Epithelial cell of esophagus (primary cell): ENCODE measurements around the gene OR4D5.

ENCODE experiments used
- DNase-seq: peaks from one replicate; pipeline ENCODE4 v3.0.0; 2010; ENCODE audit warnings: low read depth
- H3K4me3 ChIP-seq: 2 replicates; pipeline ENCODE4 v1.5.1; 2011; ENCODE audit warnings: mild to moderate bottlenecking, low read length, control low read depth
- TF ChIP-seq, protein P1 (sequence below): IDR thresholded peaks from 2 replicates; pipeline ENCODE4 v1.5.1; 2011; ENCODE audit warnings: low read depth, mild to moderate bottlenecking, low read length, control low read depth, inconsistent platforms; ENCODE audit not compliant: insufficient read depth; ENCODE audit errors: missing control alignments

Gene OR4D5

DNA sequence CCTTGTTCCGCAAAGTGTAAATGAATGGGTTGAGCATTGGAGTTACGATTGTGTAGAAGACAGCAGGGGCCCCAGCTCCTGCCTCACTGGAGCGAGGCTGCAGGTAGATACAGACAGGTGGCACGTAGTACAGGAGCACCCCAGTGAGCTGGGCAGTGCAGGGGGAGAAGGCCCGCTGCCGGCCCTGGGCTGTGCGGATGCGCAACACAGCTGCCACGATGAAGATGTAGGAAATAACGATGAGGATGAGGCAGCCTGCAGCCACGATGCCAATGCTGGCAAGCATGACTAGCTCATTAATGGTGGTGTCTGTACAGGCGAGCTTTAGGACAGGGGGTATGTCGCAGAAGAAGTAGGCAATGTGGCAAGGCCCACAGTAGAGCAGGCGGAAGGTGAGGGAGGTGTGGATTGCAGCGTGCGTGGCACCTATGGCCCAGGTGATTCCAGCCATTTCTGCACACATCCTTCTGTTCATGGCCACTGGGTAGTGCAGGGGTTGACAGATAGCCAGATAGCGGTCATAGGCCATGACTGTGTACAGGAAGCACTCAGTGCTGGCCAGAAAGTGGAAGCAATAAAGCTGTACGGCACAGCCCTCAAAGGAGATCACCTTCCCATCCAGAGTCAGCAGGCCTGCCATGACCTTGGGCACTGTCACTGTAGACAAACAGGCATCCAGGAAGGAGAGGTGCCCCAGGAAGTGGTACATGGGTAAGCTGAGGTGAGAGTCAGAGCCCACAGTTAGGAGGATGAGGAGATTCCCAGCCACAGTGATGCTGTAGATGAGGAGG, 37.5 kb downstream of the OR4D5 start:
- TF ChIP-seq, protein P1, sequence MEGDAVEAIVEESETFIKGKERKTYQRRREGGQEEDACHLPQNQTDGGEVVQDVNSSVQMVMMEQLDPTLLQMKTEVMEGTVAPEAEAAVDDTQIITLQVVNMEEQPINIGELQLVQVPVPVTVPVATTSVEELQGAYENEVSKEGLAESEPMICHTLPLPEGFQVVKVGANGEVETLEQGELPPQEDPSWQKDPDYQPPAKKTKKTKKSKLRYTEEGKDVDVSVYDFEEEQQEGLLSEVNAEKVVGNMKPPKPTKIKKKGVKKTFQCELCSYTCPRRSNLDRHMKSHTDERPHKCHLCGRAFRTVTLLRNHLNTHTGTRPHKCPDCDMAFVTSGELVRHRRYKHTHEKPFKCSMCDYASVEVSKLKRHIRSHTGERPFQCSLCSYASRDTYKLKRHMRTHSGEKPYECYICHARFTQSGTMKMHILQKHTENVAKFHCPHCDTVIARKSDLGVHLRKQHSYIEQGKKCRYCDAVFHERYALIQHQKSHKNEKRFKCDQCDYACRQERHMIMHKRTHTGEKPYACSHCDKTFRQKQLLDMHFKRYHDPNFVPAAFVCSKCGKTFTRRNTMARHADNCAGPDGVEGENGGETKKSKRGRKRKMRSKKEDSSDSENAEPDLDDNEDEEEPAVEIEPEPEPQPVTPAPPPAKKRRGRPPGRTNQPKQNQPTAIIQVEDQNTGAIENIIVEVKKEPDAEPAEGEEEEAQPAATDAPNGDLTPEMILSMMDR: no peak

DNA sequence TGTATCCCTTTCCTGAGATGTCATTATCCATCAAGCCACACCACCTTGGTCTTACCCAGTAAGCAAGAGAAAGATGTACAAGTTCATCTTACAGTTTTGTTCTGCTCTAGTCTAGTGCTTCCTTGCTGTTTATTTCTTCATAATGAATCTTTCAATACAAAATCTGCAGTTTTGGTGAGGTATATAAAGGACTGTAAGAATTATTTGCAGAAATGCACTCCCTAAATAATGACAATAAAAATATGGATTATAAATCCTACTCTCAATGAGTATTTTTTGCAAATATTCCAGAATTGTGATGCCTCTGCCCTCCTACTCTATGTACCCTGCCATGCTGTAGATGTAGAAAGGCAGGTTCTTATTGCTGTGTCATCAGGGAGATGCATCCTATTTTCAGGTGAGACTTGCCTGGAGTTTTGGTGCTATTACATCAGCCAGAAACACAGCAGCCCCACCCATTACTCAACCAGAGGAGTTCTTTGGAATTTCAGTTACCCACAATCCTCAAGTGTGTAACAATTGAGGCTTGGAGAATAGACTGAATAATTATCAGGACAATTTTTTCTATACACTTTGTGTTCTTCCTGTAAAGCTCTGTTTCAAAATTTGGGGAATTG, 38.4 kb downstream of the OR4D5 start, which contains the start of gene OR10S1:
Gene OR10S1, minus strand, starts transcription at position 51 of the 617 bp plus-strand sequence. CDS start 117 bp downstream, outside the sequence.
- H3K4me3 ChIP-seq: no peak within 1 kb of the TSS
- TF ChIP-seq, protein P1: no peak
- peak; percentile 94 for DNase-seq

More for the DNA sequence above, 37.5 kb downstream of the OR4D5 start:
- DNase-seq: no peak
- no peak overlapping the region for H3K4me3 ChIP-seq

DNA sequence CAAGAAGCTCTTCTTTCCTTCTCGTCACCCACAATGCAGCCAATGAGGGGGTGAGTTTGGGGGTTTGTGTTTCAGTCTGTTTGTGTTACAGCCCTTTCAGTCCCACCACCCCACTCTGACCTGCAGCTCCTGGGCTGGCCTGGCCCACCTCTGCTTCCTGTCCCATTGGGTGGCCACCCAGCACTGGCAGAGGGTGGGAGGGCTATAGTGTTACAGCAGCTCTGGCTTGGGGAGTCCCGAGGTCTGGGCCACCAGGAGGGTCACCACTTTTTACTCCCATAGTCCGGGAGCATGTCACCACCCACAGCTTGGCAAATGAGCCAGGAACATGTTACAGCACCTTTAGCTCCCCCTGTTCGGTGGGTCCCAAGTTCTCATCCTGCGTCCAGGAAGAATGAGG, 39.9 kb downstream of the OR4D5 start:
- H3K4me3 ChIP-seq: no peak overlapping the region
- no peak for DNase-seq
- TF ChIP-seq, protein P1: no peak
